GM20431 (cell line): Measurements from ENCODE around the gene EBP.
"Not testable (repeated sequence)": the region's sequence is repeated elsewhere in the genome, so short reads cannot be mapped to it uniquely, and the experiment has no call there.

Source experiments
- in situ Hi-C: fragments of 300-500 bp; cut with MseI, MboI; formaldehyde crosslinking; loops from one replicate; pipeline ENCODE4 v1.15.0; 2020; ENCODE audit warnings: low sequenced_read_pairs; ENCODE audit not compliant: unreplicated experiment

The EBP gene

DNA sequence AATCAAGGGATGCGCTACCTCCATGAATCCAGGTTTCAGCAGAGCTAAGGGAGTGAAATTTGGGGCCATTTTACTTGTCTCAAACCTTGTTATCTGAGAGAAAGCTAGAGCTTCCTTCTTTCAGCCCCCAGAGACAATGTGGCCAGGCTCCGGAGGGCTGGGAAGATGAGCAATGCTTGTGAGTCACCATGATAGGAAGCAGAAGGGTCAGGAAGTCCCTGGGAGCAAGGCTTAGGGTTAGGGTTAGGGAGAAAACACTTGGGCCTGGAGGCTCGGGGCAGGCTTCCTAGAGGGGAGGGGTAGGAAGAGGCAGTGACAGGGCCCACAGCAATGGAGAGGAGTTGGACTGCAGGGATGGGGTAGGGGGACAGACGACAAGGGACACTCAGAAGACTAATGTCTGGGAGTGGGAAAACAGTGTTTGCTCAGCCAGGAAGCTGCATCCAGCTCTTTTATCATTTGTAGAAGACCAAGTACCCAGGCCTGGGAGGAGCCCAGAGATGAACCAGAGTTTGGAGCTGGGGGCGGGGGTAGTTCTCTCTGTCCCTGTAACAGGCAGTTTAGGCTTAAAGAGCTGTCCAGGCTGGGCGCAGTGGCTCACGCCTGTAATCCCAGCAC lies 29.2 kb upstream of the EBP start:
- in situ Hi-C loops, result no loop called here

DNA sequence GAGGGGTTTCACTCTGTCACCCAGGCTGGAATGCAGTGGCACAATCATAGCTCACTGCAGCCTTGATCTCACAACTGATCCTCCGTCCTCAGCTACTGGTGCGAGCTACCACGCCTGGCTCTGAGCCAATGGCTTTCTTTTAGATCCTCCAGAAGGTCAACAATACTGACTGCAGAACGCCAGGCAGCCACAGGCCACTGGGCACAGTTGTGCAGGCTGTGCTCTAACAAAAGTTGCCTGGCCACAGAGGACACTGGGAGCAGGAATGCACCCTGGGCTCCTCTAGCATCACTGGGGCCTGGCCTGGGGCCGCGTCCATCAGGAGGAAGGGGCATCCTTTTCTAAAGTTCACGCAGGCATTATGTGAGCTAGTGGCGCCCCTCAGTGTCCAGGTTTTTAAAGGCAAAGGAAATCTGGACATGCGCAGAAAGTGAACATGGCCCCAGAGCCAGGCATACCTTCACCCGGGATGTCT lies 27.7 kb upstream of the EBP start:
- in situ Hi-C loops, result no loop called here

DNA sequence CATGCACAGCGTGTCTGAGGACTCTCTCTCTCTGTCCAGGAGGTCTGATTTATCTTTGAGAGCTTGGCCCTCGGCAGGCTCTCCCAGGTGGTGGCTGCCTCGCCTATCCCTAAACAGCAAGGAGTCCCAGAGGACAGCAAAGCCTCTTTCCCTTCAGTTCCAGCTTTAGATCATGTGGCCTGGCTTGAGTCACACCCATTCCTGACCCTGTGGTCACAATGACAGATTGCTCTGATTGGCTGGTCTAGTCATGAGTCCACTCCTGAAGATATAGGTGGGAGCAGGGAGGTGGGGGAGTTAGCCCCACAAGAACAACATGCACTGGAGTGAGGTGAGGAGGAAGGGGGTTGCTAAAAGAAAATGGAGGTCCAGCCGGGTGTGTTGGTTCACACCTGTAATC lies 24.9 kb upstream of the EBP start:
- in situ Hi-C loops, result no loop called here

DNA sequence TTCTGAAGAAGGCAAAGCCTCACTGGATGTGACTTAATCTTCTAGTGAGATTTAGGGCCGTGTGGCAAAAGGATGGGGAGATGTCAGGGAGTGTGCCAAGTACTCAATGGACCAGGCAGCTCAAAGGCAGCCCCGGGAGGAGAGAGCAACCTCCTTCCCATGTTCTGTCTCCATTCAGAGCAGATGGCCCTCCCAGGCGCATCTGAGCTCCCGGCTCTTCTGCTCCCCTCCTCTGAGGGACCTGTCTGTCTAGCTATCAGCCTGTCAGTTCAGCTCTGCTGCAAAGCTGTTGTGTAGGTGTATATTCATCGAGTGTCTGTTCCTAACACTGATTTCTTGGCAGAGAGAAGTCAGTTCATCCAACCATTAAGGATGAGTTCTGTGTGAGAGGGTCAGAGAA lies 23.7 kb upstream of the EBP start:
- in situ Hi-C loops, result no loop called here

DNA sequence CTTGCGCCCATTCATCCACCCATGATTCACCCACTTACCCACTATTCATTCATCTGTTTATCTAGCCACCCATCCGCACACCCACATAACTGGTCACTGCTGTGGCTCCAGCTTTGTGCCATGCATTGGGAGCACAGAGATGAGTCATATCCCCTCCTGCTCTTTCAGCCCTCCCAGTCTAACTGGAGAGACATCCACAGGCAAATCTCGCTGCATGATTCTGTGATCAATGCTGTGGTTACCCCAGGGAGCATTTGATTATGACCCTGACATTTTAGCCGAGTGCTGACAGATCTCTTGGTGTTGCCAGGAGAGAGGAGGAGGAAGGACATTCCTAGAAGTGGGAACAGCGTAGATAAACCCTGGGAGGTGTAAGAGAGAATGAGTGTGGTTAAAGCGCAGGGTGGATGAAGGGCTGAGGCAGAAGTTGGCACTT lies 23.2 kb upstream of the EBP start:
- in situ Hi-C loops, result no loop called here

DNA sequence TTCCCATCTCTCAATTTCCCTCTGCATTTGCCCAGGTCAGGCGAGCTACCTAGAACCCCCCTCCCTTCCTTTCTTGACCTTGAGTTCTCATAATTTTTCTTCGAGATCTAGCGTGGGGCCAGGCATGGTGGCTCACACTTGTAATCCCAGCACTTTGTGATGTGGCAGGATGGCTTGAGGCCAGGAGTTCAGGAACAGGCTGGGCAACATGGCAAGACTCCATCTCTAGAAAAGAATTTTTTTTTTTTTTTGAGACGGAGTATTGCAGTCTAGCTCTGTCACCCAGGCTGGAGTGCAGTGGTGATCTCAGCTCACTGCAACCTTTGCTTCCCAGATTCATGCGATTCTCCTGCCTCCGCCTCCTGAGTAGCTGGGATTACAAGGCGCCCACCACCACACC lies 17.3 kb upstream of the EBP start:
- in situ Hi-C loops, result no loop called here

DNA sequence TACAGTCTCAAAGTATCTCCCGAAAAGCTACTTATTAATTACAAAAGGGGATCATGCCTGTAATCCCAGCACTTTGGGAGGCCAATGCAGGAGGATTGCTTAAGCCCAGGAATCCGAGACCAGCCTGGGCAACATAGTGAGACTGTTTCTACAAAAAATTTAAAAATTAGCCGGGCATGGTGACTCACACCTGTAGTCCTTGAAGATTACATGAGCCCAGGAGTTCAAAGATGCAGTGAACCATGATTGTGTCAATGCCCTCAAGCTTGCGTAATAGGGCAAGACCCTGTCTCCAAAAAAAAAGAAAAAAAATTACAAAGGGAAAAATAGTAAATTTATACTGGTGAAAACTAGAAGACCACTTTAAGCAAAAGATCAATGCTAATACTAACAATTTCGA lies 16.1 kb upstream of the EBP start:
- in situ Hi-C loops, result no loop called here

DNA sequence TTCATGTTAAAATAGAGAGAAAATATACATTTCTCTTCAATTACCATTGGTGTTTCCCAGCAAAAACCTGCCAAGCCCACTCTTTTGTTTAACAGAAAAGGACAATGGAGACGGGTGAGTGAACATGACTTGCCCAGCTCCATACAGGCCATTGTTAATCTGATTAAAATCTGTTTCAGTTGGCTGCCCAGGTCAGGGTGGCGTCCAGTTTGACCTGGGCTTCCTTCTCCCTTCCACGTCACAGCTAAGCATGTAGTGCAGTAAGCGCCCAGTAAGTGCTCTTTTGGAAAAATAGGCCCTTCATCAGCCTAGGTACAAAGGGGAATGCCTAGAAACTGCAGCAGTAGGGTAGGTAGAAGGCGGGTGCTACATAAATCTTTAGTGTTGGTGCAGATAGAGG lies 14.4 kb upstream of the EBP start:
- in situ Hi-C loops, result no loop called here

DNA sequence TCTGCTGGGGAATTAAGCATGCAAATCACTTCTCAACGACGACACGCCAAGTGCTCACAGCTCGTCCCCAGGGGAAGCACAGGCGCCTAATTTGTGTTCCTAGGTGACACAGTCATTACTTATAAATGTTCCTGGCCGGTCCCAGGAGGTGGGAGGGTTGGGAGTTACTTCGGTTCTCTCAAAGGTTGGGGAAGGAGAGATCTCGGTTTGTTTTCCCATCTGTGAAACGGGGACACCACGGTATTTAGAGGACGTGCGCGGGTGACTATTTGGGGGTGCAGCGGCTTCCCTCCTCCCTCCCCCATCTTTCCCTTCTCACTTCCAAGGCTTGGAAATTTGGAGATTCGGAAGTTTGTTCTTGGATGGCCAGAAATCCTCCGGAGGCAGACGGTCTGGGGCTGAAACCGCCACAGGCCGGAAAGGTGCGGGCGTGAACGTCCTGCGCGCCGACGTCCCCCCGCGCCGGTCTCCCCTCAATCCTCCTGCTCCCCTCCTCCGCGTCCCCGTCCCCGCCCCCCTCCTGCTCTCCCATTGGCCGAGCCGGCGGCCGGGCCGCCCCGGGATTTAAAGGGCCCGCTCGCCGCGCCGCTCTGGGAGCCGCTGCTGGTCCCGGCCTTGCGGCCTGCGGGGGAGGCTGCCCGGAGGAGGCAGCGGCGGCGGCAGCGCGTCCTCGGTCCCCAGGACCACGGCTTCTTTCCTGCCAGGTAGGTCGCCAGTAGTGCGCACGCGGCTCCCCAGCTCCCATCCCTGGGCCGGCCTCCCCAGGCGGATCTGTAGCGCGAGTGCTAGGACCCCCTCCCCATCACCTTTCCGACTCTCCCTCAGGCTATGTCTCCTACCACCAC lies 13.0 kb upstream of the EBP start, which contains the start of gene PORCN:
PORCN (plus strand) TSS at position 593 of the 845 bp plus-strand sequence. CDS start 829 bp downstream, outside the sequence.
- in situ Hi-C loops, result no loop called here

DNA sequence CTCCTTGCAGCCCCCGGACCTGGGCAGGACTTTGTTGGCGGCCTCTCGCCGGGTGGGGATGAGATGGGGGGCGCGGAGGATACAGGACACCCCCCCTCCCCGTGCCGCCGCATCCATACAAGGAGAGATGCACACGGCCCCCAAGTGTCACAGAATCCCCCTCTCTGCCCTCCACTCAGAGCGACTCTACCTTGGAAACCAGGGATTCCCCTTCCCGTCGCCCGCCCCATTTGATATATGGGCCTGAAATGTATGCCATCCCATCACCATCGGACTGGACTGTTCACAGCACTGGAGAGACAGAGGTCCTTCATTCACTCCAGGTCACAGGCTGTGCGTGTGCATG lies 12.4 kb upstream of the EBP start:
- in situ Hi-C loops, result no loop called here

DNA sequence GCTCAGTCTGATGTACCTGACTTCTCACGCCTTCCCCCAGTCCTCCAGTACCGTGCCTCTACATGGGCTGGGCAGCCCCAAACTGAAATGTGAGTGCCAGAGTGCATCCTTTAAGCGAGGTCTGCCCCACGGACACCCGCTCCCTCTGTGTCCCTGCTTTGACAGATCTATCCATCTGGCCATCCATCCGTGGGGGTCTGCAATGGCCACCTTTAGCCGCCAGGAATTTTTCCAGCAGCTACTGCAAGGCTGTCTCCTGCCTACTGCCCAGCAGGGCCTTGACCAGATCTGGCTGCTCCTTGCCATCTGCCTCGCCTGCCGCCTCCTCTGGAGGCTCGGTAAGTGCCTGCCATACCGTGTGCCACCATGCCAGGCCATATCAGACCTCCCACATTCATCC lies 12.0 kb upstream of the EBP start:
- in situ Hi-C loops, result no loop called here

DNA sequence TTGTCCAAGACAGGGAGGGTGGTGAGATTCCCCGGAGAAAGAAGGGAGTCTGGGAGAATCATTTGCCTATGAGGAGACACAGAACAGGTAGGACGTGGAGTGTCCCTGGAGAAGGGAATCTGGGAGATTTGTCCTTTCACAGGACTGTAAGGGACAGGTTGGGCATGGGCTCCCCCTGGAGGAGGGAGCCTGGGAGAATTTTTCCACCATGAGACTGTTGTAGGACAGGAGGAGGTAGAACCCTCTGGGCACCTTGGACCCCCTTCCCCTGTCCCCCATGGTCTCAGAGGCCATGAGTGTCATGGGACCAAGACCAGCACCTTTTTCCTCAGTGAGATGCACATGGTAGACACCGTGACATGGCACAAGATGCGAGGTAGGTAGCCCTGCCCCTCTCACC lies 10.0 kb upstream of the EBP start:
- in situ Hi-C loops, result no loop called here

DNA sequence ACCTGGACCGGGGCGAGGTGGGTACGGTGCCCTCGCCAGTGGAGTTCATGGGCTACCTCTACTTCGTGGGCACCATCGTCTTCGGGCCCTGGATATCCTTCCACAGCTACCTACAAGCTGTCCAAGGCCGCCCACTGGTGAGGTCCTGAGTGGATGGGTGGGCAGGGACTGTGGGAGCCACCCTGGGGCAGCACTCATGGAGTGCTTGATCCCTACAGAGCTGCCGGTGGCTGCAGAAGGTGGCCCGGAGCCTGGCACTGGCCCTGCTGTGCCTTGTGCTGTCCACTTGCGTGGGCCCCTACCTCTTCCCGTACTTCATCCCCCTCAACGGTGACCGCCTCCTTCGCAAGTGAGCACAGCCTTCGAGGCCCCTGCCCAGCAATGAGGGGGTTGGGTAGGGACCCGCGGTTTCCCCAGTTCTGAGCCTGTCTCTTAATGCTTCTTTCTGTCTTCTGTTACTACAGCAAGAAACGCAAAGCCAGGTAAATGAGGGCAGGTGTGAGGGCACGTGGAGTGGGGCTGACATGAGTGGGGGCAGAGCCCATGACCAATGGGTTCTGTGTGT lies 9.2 kb upstream of the EBP start:
- in situ Hi-C loops, result no loop called here

DNA sequence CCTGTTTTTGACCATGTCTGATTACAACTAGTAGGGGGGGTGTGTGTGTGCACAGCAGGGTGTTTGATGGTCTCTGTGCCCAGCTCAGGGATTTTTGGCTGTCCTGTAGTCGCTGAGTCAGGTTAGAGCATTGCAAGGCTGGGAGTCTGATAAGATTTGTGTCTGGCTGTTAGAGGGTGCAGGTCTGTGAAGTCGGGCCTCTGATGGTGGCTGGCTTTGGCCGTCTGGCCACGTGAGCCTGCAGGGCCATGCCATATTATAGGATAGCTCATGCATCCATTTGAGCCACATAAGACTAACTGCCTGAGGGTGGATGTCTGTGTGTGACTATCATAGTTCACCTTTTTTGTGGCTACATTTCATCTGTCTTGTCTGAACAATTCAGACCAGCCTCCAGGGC lies 7.9 kb upstream of the EBP start:
- in situ Hi-C loops, result no loop called here

DNA sequence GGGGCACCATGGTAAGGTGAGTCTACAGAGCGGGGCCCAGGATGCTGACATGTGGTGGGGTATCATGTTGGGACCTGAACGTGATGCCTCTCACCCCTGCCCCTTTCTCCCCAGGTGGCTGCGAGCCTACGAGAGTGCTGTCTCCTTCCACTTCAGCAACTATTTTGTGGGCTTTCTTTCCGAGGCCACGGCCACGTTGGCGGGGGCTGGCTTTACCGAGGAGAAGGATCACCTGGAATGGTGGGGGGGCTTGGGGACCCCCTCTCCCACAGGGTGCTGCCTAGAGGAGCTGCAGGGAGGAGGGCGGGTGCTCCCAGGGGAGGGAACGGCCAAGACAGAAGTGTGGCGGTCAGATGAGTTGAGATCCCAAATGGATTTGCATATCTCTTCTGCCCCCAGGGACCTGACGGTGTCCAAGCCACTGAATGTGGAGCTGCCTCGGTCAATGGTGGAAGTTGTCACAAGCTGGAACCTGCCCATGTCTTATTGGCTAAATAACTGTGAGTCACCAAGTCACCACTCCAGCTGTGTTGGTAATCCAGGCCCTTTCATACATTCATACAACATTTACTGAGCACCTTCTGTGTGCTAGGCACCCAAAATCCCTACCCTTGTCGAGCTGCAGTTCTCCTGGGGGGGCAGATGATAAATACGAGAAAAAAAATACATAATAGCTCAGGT lies 7.3 kb upstream of the EBP start:
- in situ Hi-C loops, result no loop called here

DNA sequence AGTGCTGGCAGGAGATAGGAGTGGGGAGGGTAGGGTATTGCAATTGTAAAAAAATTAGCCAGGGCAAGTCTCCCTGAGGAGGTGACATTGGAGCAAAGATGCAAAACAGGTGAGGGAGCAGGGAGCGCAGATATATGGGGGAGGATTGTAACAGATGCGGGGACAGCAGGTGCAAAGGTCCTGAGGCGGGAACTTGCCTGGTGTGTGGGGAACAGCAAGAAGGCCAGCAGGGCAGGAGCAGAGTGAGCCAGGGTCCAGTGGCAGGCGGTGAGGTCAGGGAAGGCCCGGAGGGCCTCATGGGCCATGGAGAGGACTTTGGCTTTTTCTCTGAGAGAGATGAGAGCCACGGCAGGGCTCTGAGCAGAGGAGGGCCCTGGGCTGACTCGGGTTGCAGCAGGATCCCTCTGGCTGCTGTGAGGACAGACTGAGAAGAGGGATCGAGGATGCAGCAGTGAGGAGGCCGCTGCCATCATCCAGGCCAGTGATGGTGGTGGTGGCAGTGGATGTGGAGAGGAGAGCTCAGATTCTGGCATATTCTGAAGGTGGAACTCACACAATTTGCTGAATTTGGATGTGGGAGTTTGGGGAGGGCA lies 6.6 kb upstream of the EBP start:
- in situ Hi-C loops, result no loop called here

DNA sequence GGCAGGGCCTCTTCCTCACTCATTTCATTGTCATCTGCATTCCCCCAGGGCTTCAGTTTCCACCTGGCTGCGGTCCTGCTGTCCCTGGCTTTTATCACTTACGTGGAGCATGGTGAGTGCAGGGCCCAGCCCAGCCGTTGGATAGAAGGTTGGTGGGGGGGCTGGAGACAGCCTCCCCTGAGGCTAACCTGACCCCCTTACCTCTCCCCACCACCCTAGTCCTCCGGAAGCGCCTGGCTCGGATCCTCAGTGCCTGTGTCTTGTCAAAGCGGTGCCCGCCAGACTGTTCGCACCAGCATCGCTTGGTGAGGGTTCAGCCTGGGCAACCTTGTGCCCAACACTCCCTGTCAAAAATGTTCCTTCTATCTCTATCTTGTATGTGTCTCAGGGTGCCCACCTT lies 5.8 kb upstream of the EBP start:
- in situ Hi-C loops, result no loop called here

DNA sequence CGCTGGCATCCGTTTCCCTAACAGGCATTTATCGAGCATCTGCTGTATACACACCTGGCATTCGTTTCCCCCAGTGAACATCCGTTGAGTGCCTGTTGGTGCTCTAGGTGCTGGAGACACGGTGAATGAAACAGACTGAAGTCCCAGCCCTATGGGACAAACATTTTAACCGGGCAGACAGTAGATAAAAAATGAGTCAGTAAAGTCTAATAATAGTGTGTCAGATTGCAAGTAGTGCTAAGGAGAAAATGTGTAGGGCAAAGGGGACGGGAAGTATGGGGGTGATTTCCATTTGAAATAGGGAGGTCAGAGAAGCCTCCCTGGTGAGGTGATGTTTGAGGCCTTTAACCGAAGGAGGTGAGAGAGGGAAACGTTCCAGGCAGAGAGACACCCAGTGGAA lies 5.3 kb upstream of the EBP start:
- in situ Hi-C loops, result no loop called here

DNA sequence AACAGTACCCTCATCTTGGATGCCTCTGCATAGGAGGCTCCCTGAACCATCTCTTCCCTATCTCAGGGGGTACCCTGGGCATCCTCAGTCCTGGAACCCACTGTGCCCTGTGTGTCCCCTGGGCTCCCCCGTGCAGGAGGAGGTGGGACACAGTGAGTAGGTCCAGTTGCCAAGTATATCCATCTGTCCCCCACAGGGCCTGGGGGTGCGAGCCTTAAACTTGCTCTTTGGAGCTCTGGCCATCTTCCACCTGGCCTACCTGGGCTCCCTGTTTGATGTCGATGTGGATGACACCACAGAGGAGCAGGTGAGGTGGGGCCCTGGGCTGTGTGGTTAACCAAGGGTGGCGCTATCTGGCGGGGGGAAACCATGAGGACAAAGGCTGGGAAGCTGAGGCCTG lies 4.6 kb upstream of the EBP start:
- in situ Hi-C loops, result no loop called here

DNA sequence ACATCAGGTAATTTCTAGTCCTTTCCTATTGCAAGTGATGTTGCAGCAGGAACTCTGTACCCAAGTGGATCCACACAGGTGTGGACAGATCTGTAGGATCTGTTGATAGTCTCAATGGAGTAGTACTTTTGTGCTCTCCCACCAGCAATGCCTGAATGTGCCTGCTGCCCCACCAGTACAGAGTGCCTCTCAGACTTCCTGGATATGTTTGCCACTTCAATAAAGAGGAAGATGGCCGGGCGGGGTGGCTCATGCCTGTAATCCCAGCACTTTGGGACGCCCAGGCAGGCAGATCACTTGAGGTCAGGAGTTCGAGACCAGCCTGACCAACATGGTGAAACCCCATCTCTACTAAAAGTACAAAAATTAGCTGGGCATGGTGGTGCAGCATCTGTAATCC lies 2.1 kb upstream of the EBP start:
- in situ Hi-C loops, result not testable (repeated sequence)

DNA sequence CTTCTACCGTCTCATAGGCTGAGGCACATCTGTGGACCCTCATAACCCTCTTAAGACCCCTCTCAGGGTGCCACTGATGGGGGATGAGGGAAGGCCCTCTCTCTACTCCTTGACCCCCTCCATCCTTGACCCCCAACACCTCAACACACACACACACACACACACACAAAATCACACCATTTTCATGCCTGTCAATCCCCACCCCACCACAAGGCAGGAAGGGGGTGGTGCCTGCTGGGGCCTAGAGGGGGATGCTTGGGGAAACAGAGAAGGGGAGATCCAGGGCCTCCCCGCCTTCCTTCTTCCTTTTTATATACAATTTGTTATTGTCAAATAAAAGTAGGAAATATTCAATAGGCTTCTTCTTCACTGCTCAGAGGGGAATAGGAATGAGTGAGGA lies 1.2 kb upstream of the EBP start:
- in situ Hi-C loops, result no loop called here
